Measurements from ENCODE around the gene SQOR. TPM values are rescaled to one million over a fixed set of nuclear protein-coding genes. Genes with fewer than 3 reads are reported as not detected.

Gene SQOR
- polyA plus RNA-seq, 4 donors, result 59.1 to 78.1 (median 71.2) TPM

GRCh38 chr15:45654749-45655148 is 19.9 kb downstream of the SQOR start:
- Histone ChIP-seq H3K27me3 (ENCODE audit: control insufficient read depth in 3 of 3, insufficient read depth in 3 of 3, low read length in 3 of 3) (no peaks in the 10 kb centered on the region), H3K4me1 (ENCODE audit: control insufficient read depth in 3 of 3, insufficient read depth in 2 of 3, low read depth in 1 of 3, low read length in 2 of 3) (peaks cover 2 to 22% (median 19%) of the 10 kb centered on the region in 3 donors), H3K9me3 (ENCODE audit: control insufficient read depth in 2 of 2, insufficient read depth in 1 of 2, low read depth in 1 of 2, low read length in 1 of 2) (no peaks in the 10 kb centered on the region), H3K27ac (ENCODE audit: low read depth in 1 of 3, low read length in 2 of 3) (no peak overlapping the region), H3K36me3 (ENCODE audit: control insufficient read depth in 3 of 3, insufficient read depth in 2 of 3, low read depth in 1 of 3, low read length in 3 of 3) (peaks cover 0 to 11% (median 2%) of the 10 kb centered on the region in 3 donors), H3K4me3 (ENCODE audit: low read depth in 1 of 3, low read length in 3 of 3) (no peak overlapping the region)
- DNase-seq, result no peak
- FAIRE-seq, result no peak
- WGBS, 3 donors, result 88 to 94% (median 89%) methylated on average over 6 of the region's 6 CpGs

- 44 to 66% (median 49%) methylated on average over 2 of the region's 2 CpGs for WGBS, 3 donors
- Histone ChIP-seq H3K4me1 (ENCODE audit: control insufficient read depth in 3 of 3, insufficient read depth in 2 of 3, low read depth in 1 of 3, low read length in 2 of 3) (peaks cover 2 to 22% (median 19%) of the 10 kb centered on the region in 3 donors), H3K9me3 (ENCODE audit: control insufficient read depth in 2 of 2, insufficient read depth in 1 of 2, low read depth in 1 of 2, low read length in 1 of 2) (no peaks in the 10 kb centered on the region), H3K27ac (ENCODE audit: low read depth in 1 of 3, low read length in 2 of 3) (peak overlapping the region in 2 of 3 donors; percentile 18 to 62), H3K4me3 (ENCODE audit: low read depth in 1 of 3, low read length in 3 of 3) (no peak overlapping the region), H3K36me3 (ENCODE audit: control insufficient read depth in 3 of 3, insufficient read depth in 2 of 3, low read depth in 1 of 3, low read length in 3 of 3) (peaks cover 4 to 10% (median 7%) of the 10 kb centered on the region in 3 donors), H3K27me3 (ENCODE audit: control insufficient read depth in 3 of 3, insufficient read depth in 3 of 3, low read length in 3 of 3) (no peaks in the 10 kb centered on the region)
- peak; percentile 48 to 63 for DNase-seq
- no peak for FAIRE-seq
Observed at GRCh38 chr15:45657254-45657653, 22.4 kb downstream of the SQOR start.

GRCh38 chr15:45657764-45658545 is 23.1 kb downstream of the SQOR start:
- Histone ChIP-seq H3K4me1 (ENCODE audit: control insufficient read depth in 3 of 3, insufficient read depth in 2 of 3, low read depth in 1 of 3, low read length in 2 of 3) (peaks cover 2 to 22% (median 19%) of the 10 kb centered on the region in 3 donors), H3K4me3 (ENCODE audit: low read depth in 1 of 3, low read length in 3 of 3) (no peak overlapping the region), H3K36me3 (ENCODE audit: control insufficient read depth in 3 of 3, insufficient read depth in 2 of 3, low read depth in 1 of 3, low read length in 3 of 3) (peaks cover 7 to 17% (median 9%) of the 10 kb centered on the region in 3 donors), H3K9me3 (ENCODE audit: control insufficient read depth in 2 of 2, insufficient read depth in 1 of 2, low read depth in 1 of 2, low read length in 1 of 2) (no peaks in the 10 kb centered on the region), H3K27ac (ENCODE audit: low read depth in 1 of 3, low read length in 2 of 3) (peak overlapping the region in 2 of 3 donors; percentile 18 to 62), H3K27me3 (ENCODE audit: control insufficient read depth in 3 of 3, insufficient read depth in 3 of 3, low read length in 3 of 3) (no peaks in the 10 kb centered on the region)
- DNase-seq (peak; percentile 45 to 60), FAIRE-seq (no peak)
- WGBS, 3 donors, result 25 to 55% (median 36%) methylated on average over 8 of the region's 8 CpGs

- Histone ChIP-seq H3K4me3 (ENCODE audit: low read depth in 1 of 3, low read length in 3 of 3) (no peak overlapping the region), H3K27ac (ENCODE audit: low read depth in 1 of 3, low read length in 2 of 3) (no peak overlapping the region), H3K9me3 (ENCODE audit: control insufficient read depth in 2 of 2, insufficient read depth in 1 of 2, low read depth in 1 of 2, low read length in 1 of 2) (no peaks in the 10 kb centered on the region), H3K4me1 (ENCODE audit: control insufficient read depth in 3 of 3, insufficient read depth in 2 of 3, low read depth in 1 of 3, low read length in 2 of 3) (peaks cover 2 to 19% (median 13%) of the 10 kb centered on the region in 3 donors), H3K27me3 (ENCODE audit: control insufficient read depth in 3 of 3, insufficient read depth in 3 of 3, low read length in 3 of 3) (no peaks in the 10 kb centered on the region), H3K36me3 (ENCODE audit: control insufficient read depth in 3 of 3, insufficient read depth in 2 of 3, low read depth in 1 of 3, low read length in 3 of 3) (peaks cover 7 to 27% (median 9%) of the 10 kb centered on the region in 3 donors)
- no peak for DNase-seq
- FAIRE-seq, result no peak
- 74 to 80% (median 77%) methylated on average over 5 of the region's 5 CpGs for WGBS, 3 donors
Observed at GRCh38 chr15:45660231-45660979, 25.6 kb downstream of the SQOR start.

GRCh38 chr15:45662375-45662774 is 27.5 kb downstream of the SQOR start:
- H3K36me3 ChIP-seq (ENCODE audit: control insufficient read depth in 3 of 3, insufficient read depth in 2 of 3, low read depth in 1 of 3, low read length in 3 of 3), result peaks cover 7 to 27% (median 9%) of the 10 kb centered on the region in 3 donors
- DNase-seq, result no peak
- H3K4me3 ChIP-seq (ENCODE audit: low read depth in 1 of 3, low read length in 3 of 3), result no peak overlapping the region
- H3K4me1 ChIP-seq (ENCODE audit: control insufficient read depth in 3 of 3, insufficient read depth in 2 of 3, low read depth in 1 of 3, low read length in 2 of 3), result peaks cover 2 to 13% (median 12%) of the 10 kb centered on the region in 3 donors
- H3K27ac ChIP-seq (ENCODE audit: low read depth in 1 of 3, low read length in 2 of 3), result no peak overlapping the region
- H3K27me3 ChIP-seq (ENCODE audit: control insufficient read depth in 3 of 3, insufficient read depth in 3 of 3, low read length in 3 of 3), result no peaks in the 10 kb centered on the region
- no peaks in the 10 kb centered on the region for H3K9me3 ChIP-seq (ENCODE audit: control insufficient read depth in 2 of 2, insufficient read depth in 1 of 2, low read depth in 1 of 2, low read length in 1 of 2)
- WGBS, 3 donors, result 80 to 93% (median 92%) methylated on average over 6 of the region's 6 CpGs
- no peak for FAIRE-seq

- H3K9me3 ChIP-seq (ENCODE audit: control insufficient read depth in 2 of 2, insufficient read depth in 1 of 2, low read depth in 1 of 2, low read length in 1 of 2), result no peaks in the 10 kb centered on the region
- FAIRE-seq (no peak), DNase-seq (no peak)
- no peak overlapping the region for H3K27ac ChIP-seq (ENCODE audit: low read depth in 1 of 3, low read length in 2 of 3)
- no peaks in the 10 kb centered on the region for H3K4me1 ChIP-seq (ENCODE audit: control insufficient read depth in 3 of 3, insufficient read depth in 2 of 3, low read depth in 1 of 3, low read length in 2 of 3)
- H3K27me3 ChIP-seq (ENCODE audit: control insufficient read depth in 3 of 3, insufficient read depth in 3 of 3, low read length in 3 of 3), result no peaks in the 10 kb centered on the region
- no peak overlapping the region for H3K4me3 ChIP-seq (ENCODE audit: low read depth in 1 of 3, low read length in 3 of 3)
- WGBS, 3 donors, result 71 to 76% (median 73%) methylated on average over 5 of the region's 5 CpGs
- peaks cover 7 to 30% (median 8%) of the 10 kb centered on the region in 3 donors for H3K36me3 ChIP-seq (ENCODE audit: control insufficient read depth in 3 of 3, insufficient read depth in 2 of 3, low read depth in 1 of 3, low read length in 3 of 3)
Observed at GRCh38 chr15:45664451-45664850, 29.6 kb downstream of the SQOR start.

- no peak for FAIRE-seq
- 31 to 45% (median 33%) methylated on average over 1 of the region's 1 CpG for WGBS, 3 donors
Observed at GRCh38 chr15:45665261-45665660, 30.4 kb downstream of the SQOR start.

GRCh38 chr15:45666119-45666875 is 31.5 kb downstream of the SQOR start:
- Histone ChIP-seq H3K36me3 (ENCODE audit: control insufficient read depth in 3 of 3, insufficient read depth in 2 of 3, low read depth in 1 of 3, low read length in 3 of 3) (peaks cover 8 to 33% (median 9%) of the 10 kb centered on the region in 3 donors), H3K27me3 (ENCODE audit: control insufficient read depth in 3 of 3, insufficient read depth in 3 of 3, low read length in 3 of 3) (no peaks in the 10 kb centered on the region)
- no peak for FAIRE-seq

More at GRCh38 chr15:45665261-45665660, 30.4 kb downstream of the SQOR start:
- H3K4me3 ChIP-seq (ENCODE audit: low read depth in 1 of 3, low read length in 3 of 3), result no peak overlapping the region
- peaks cover 9 to 32% (median 9%) of the 10 kb centered on the region in 3 donors for H3K36me3 ChIP-seq (ENCODE audit: control insufficient read depth in 3 of 3, insufficient read depth in 2 of 3, low read depth in 1 of 3, low read length in 3 of 3)
- no peak for DNase-seq
- H3K27me3 ChIP-seq (ENCODE audit: control insufficient read depth in 3 of 3, insufficient read depth in 3 of 3, low read length in 3 of 3), result no peaks in the 10 kb centered on the region
- no peak overlapping the region for H3K27ac ChIP-seq (ENCODE audit: low read depth in 1 of 3, low read length in 2 of 3)
- no peaks in the 10 kb centered on the region for H3K4me1 ChIP-seq (ENCODE audit: control insufficient read depth in 3 of 3, insufficient read depth in 2 of 3, low read depth in 1 of 3, low read length in 2 of 3)
- H3K9me3 ChIP-seq (ENCODE audit: control insufficient read depth in 2 of 2, insufficient read depth in 1 of 2, low read depth in 1 of 2, low read length in 1 of 2), result no peaks in the 10 kb centered on the region

More at GRCh38 chr15:45666119-45666875, 31.5 kb downstream of the SQOR start:
- DNase-seq, result no peak
- no peaks in the 10 kb centered on the region for H3K4me1 ChIP-seq (ENCODE audit: control insufficient read depth in 3 of 3, insufficient read depth in 2 of 3, low read depth in 1 of 3, low read length in 2 of 3)
- H3K4me3 ChIP-seq (ENCODE audit: low read depth in 1 of 3, low read length in 3 of 3), result no peak overlapping the region
- H3K27ac ChIP-seq (ENCODE audit: low read depth in 1 of 3, low read length in 2 of 3), result no peak overlapping the region
- no peaks in the 10 kb centered on the region for H3K9me3 ChIP-seq (ENCODE audit: control insufficient read depth in 2 of 2, insufficient read depth in 1 of 2, low read depth in 1 of 2, low read length in 1 of 2)
- WGBS, 3 donors, result 94 to 97% (median 96%) methylated on average over 1 of the region's 1 CpG

Data from small intestine (tissue), 7 donors.